Uterus (tissue), 4 donors: ENCODE measurements around the gene PGM1. TPM values are rescaled to one million over a fixed set of nuclear protein-coding genes. Genes with fewer than 3 reads are reported as not detected.

Experiments used
- DNase-seq, 2 donors: peaks; one replicate each; pipeline ENCODE4 v3.0.0-alpha.2; 2019 to 2020
- H3K27ac ChIP-seq, 2 donors: fragments of 200-600 bp; sonication (generic); 1 replicate in 1 of 2; 2 replicates in 1 of 2; pipeline ENCODE4 v1.5.1; 2016 to 2018
- H3K27me3 ChIP-seq, 2 donors: fragments of 200-600 bp; sonication (generic); one replicate each; pipeline ENCODE4 v1.5.1; 2018 to 2019; ENCODE audit warnings: control low read depth in 1 of 2
- H3K36me3 ChIP-seq, 2 donors: fragments of 200-600 bp; sonication (generic); one replicate each; pipeline ENCODE4 v1.5.1; 2019; ENCODE audit warnings: control low read depth in 1 of 2
- H3K4me1 ChIP-seq, 2 donors: fragments of 200-600 bp; sonication (generic); one replicate each; pipeline ENCODE4 v1.5.1; 2018 to 2019; ENCODE audit warnings: control low read depth in 1 of 2
- H3K4me3 ChIP-seq, 2 donors: fragments of 200-600 bp; sonication (generic); 1 replicate in 1 of 2; 2 replicates in 1 of 2; pipeline ENCODE4 v1.5.1; 2018 to 2019; ENCODE audit warnings: mild to moderate bottlenecking in 1 of 2
- H3K9me3 ChIP-seq, 2 donors: fragments of 200-600 bp; sonication (generic); one replicate each; pipeline ENCODE4 v1.5.1; 2019; ENCODE audit warnings: control low read depth in 1 of 2
- CTCF ChIP-seq, 4 experiments: fragments of 200-600 bp in 2 of 4; fragments of 450-650 bp in 2 of 4; sonication (generic) in 2 of 4; IDR thresholded peaks; one replicate each; pipeline ENCODE4 v1.5.1; 2016 to 2019; ENCODE audit warnings: antibody characterized with exemption in 4 of 4, mild to moderate bottlenecking in 2 of 4, moderate library complexity in 1 of 4
- POLR2A ChIP-seq, 2 donors: fragments of 450-650 bp; IDR thresholded peaks; one replicate each; pipeline ENCODE4 v1.6.1; 2016; ENCODE audit warnings: antibody characterized with exemption in 2 of 2, mild to moderate bottlenecking in 1 of 2, moderate library complexity in 1 of 2
- intact Hi-C: fragments of 100-400 bp; cut with DNase I; formaldehyde crosslinking; loops from one replicate; pipeline ENCODE4 v1.15.1; 2023; ENCODE audit warnings: low total_unique reads
- total RNA-seq, 4 donors: library from RNA; depleted of rRNA in 3 of 4; stranded (reverse); fragments of >200 nt in 3 of 4; gene quantifications; one replicate each; pipeline versions ENCODE4 v1.1.0 to v1.2.4, GENCODE V29; 2014 to 2023
- donor health status: DM: yes; HTN: yes; CAD: no.

Gene PGM1
- total RNA-seq, 4 donors from 2014 or later: 17.9 to 75.8 (median 27.8) TPM

DNA sequence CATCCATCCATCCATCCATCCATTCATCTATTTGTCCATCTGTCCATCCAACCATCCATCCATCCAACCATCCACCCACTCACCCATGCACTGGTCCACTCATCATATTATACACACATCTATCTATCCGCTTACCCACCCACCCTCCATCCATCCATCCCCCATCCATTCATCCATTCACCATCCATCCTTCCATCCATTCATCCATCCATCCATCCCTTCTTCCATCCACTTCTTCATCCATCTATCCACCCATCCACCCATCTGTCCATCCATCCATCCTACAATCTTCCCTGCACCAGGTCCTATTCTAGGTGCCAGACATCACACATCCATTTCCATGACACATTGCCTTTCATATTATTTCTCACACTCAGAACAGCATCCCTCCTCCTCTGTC lies 93.5 kb downstream of the PGM1 start:
- no peaks in the 10 kb centered on the region for H3K36me3 ChIP-seq
- no peak for DNase-seq
- no peak overlapping the region for H3K27ac ChIP-seq
- H3K4me1 ChIP-seq: no peaks in the 10 kb centered on the region
- H3K9me3 ChIP-seq: no peaks in the 10 kb centered on the region
- intact Hi-C loops: no loop called here
- TF ChIP-seq POLR2A (IDR thresholded peaks at IDR 0.05) (no peak), CTCF (IDR thresholded peaks at IDR 0.05) (no peak)
- no peak overlapping the region for H3K4me3 ChIP-seq
- H3K27me3 ChIP-seq: no peaks in the 10 kb centered on the region

DNA sequence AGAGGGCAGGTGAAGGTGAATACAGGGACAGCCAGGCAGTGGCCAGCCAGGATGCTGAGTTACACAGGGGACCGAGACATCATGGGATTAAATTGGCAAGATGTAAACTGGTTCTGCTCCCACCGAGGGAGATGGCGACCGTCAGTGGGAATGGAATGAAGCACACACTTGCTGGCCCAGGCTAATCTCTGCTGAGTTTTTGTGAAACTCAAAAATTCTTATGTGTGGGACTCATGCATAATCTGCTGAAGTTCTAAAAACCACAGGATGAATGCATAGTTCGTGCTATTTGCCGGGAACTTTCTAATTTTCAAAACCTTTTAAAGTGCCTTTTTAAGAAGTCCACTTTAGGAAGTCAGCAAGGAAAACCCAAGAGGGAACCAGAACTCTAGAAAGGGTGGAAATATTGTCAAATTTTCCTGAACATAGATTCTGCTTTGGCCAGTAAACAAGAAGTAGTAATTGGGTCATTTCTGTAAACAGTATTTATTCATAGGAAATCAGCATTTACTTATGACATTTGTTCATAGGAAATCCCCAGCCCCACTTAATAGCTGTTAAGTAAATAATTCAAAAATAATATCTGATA lies 95.2 kb downstream of the PGM1 start:
- Histone ChIP-seq H3K27me3 (no peaks in the 10 kb centered on the region), H3K36me3 (no peaks in the 10 kb centered on the region), H3K4me1 (peaks cover 0 to 4% of the 10 kb centered on the region in 2 donors), H3K27ac (no peak overlapping the region), H3K9me3 (no peaks in the 10 kb centered on the region), H3K4me3 (no peak overlapping the region)
- no peak for TF ChIP-seq POLR2A (IDR thresholded peaks at IDR 0.05)
- no peak for TF ChIP-seq CTCF (IDR thresholded peaks at IDR 0.05)
- DNase-seq: no peak
- intact Hi-C loops: no loop called here

DNA sequence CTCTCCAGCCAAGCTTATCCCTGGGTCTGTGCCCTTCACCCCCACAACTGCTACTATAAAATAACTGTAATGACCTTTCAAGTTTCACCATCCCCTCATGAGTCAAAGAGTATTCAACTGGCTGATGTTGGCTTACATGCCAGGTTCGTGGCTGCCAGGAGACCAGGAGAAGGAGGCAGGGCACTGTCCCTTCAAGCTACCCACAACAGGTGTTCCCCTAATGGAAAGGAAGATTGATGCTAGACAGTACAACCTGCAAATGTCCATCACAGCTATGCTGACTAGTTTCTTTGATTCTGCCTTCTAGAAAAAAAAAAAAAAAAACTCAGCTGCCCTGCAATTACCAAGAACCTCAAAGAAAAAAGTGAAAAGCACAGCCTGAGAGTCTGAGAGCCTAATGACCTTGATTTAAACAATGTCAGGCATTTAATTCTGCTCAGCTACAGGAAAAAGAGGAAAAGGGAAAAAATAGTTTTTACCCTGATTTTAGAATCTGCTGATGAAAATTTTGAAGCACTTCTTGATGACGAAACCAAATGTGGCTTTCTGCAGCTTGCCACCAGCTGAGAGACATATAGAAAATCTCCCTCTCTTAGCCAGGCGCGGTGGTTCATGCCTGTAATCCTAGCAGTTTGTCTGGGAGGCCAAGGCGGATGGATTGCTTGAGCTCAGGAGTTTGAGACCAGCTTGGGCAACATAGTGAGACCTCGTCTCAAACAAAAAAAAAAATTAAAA lies 97.9 kb downstream of the PGM1 start:
- Histone ChIP-seq H3K4me1 (peaks cover 0 to 4% of the 10 kb centered on the region in 2 donors), H3K36me3 (no peaks in the 10 kb centered on the region), H3K27ac (peak overlapping the region; percentile 40 to 41), H3K9me3 (no peaks in the 10 kb centered on the region), H3K4me3 (no peak overlapping the region), H3K27me3 (no peaks in the 10 kb centered on the region)
- intact Hi-C loops: no loop called here
- TF ChIP-seq CTCF (IDR thresholded peaks at IDR 0.05) (no peak), POLR2A (IDR thresholded peaks at IDR 0.05) (no peak)
- no peak for DNase-seq

DNA sequence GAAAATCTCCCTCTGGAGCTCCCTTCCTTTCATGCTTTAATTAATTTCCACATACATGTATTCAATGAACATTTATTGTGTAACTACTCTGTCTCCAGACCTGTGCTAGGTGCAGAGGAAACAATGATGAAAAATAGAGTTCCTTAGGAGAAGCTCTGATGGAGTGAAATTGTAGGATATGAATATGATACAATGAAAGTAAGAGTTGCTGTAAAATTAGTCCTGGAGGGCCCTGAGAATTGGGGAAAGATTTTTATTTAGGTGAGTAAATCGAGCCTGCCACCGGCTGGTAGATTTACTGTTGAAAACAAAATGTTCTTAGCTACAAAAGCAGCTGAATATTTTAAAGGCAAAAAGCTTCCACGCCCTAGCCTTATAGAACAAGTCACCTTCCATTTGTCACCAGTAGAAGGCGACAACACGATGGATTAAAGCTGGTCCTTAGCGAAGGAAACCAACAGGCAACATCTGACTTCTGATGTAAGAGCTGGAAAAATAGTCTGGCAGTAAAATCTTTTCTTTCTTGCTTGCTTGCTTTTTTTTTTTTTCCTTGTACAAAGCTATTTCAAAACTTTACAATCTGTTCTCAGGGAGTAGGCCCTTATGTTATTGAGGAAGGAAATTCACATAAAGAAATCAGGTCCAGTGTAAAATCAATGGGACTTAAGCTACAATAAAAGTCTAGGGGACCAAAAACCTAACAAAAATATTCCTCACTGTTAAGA lies 98.7 kb downstream of the PGM1 start:
- no peaks in the 10 kb centered on the region for H3K9me3 ChIP-seq
- H3K27ac ChIP-seq: peak overlapping the region; percentile 40 to 41
- TF ChIP-seq CTCF (IDR thresholded peaks at IDR 0.05) (peak; percentile 61 to 79 (median 78)), POLR2A (IDR thresholded peaks at IDR 0.05) (no peak)
- H3K4me1 ChIP-seq: peaks cover 0 to 4% of the 10 kb centered on the region in 2 donors
- no peaks in the 10 kb centered on the region for H3K36me3 ChIP-seq
- no peak overlapping the region for H3K4me3 ChIP-seq
- no peaks in the 10 kb centered on the region for H3K27me3 ChIP-seq
- DNase-seq: peak; percentile 42 to 62
- intact Hi-C loops: no loop called here
